Left ventricle myocardium inferior (tissue), 1 donor: ENCODE results near the gene MAGI1. TPM values are rescaled to one million over a fixed set of nuclear protein-coding genes. Genes with fewer than 3 reads are reported as not detected.

Source experiments
- DNase-seq: peaks from one replicate; pipeline ENCODE4 v3.0.0-alpha.2; 2020
- H3K27ac ChIP-seq: fragments of 200-600 bp; replicated peaks from 2 replicates; pipeline ENCODE4 v1.8.0; 2021
- H3K27me3 ChIP-seq: fragments of 200-600 bp; 2 replicates; pipeline ENCODE4 v1.8.0; 2021; ENCODE audit warnings: low read depth
- H3K36me3 ChIP-seq: fragments of 200-600 bp; 2 replicates; pipeline ENCODE4 v1.8.0; 2021
- H3K4me1 ChIP-seq: fragments of 200-600 bp; 2 replicates; pipeline ENCODE4 v1.8.0; 2021
- H3K4me3 ChIP-seq: fragments of 200-600 bp; 2 replicates; pipeline ENCODE4 v1.8.0; 2021; ENCODE audit warnings: mild to moderate bottlenecking, moderate library complexity
- H3K9me3 ChIP-seq: fragments of 200-600 bp; replicated peaks from 2 replicates; pipeline ENCODE4 v1.8.0; 2021
- intact Hi-C: fragments of 100-400 bp; cut with micrococcal nuclease; formaldehyde crosslinking; loops from one replicate; pipeline ENCODE4 v1.11.0; 2022
- total RNA-seq: library from RNA; stranded (reverse); fragmentation: NEBNext Ultra II Directional; extraction: Animal tissue kit (Norgen Biotek cat#: 25700); gene quantifications from one replicate; pipeline ENCODE4 v1.2.1, GENCODE V29; 2021
- TF ChIP-seq, protein P1 (sequence below): fragments of 200-600 bp; IDR thresholded peaks from 2 replicates; pipeline ENCODE4 v1.8.0; 2021; ENCODE audit warnings: antibody characterized with exemption, mild to moderate bottlenecking, borderline replicate concordance
- donor health status: DM: no; HTN: yes; CAD: no; lungs with severe emphysema.

The MAGI1 gene
- total RNA-seq, 1 donor from 2014 or later, result 36.6 TPM

DNA sequence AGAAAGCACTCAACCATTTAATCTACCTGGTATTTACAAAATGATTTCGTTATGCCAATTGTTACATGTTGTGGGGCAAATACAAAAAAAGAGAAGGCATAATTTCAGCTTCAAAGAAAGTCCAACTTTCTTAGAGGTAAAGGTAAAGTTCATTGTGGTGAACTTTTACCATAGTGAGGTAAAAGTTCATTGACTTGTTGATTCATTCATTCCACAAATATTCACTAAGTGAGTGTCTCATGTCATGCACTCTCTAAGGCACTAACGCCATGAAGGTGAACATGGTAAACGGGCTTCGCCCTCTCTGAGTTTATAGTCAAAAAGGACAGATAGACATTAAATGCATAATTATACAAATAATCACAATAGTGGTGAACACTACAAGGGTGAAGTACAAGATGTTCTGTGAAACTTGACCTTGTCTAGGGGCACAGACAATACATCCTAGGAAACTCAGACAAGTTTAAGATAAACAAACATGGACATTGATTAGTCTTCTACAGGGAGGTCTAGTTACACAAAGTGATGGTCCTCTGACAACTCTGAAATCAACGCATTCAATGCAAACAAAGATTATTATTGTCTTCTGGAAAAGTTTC is 378.6 kb downstream of the MAGI1 start:
- no peaks in the 10 kb centered on the region for H3K9me3 ChIP-seq
- H3K27ac ChIP-seq, result no peak overlapping the region
- H3K4me1 ChIP-seq, result peaks cover 17% of the 10 kb centered on the region
- intact Hi-C loops, result no loop called here
- no peak for DNase-seq
- no peaks in the 10 kb centered on the region for H3K36me3 ChIP-seq
- no peak overlapping the region for H3K4me3 ChIP-seq
- H3K27me3 ChIP-seq, result no peaks in the 10 kb centered on the region
- TF ChIP-seq, protein P1, sequence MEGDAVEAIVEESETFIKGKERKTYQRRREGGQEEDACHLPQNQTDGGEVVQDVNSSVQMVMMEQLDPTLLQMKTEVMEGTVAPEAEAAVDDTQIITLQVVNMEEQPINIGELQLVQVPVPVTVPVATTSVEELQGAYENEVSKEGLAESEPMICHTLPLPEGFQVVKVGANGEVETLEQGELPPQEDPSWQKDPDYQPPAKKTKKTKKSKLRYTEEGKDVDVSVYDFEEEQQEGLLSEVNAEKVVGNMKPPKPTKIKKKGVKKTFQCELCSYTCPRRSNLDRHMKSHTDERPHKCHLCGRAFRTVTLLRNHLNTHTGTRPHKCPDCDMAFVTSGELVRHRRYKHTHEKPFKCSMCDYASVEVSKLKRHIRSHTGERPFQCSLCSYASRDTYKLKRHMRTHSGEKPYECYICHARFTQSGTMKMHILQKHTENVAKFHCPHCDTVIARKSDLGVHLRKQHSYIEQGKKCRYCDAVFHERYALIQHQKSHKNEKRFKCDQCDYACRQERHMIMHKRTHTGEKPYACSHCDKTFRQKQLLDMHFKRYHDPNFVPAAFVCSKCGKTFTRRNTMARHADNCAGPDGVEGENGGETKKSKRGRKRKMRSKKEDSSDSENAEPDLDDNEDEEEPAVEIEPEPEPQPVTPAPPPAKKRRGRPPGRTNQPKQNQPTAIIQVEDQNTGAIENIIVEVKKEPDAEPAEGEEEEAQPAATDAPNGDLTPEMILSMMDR, result no peak

DNA sequence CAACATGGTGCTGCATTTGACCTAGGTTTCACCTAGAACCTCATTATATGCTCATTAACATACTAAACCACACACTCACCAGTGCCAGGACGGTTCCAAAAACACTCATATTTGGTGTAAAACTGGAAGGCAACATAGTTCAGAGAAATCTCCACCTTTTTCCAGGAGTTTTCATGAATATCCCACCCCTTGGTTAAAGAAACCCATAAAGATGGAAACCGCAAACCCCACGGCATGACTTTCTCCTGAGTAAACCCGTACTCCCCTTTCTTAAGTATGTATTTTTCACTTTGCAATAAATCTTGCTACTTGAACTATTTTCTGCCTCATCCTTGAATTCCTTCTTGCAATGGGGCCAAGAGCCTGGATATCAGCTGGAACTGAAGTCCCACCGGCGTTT is 379.3 kb downstream of the MAGI1 start:
- H3K4me3 ChIP-seq, result no peak overlapping the region
- no peak for DNase-seq
- no peaks in the 10 kb centered on the region for H3K27me3 ChIP-seq
- peaks cover 17% of the 10 kb centered on the region for H3K4me1 ChIP-seq
- H3K9me3 ChIP-seq, result no peaks in the 10 kb centered on the region
- intact Hi-C loops, result no loop called here
- H3K36me3 ChIP-seq, result no peaks in the 10 kb centered on the region
- TF ChIP-seq, protein P1, result no peak
- no peak overlapping the region for H3K27ac ChIP-seq

GRCh38 chr3:65658401-65658800 is 380.3 kb downstream of the MAGI1 start:
- intact Hi-C loops, result no loop called here
- no peaks in the 10 kb centered on the region for H3K27me3 ChIP-seq

GRCh38 chr3:65655061-65655460 is 383.7 kb downstream of the MAGI1 start:
- Histone ChIP-seq H3K27ac (no peak overlapping the region), H3K4me1 (peaks cover 25% of the 10 kb centered on the region), H3K36me3 (no peaks in the 10 kb centered on the region), H3K9me3 (peaks cover 6% of the 10 kb centered on the region), H3K4me3 (no peak overlapping the region), H3K27me3 (no peaks in the 10 kb centered on the region)
- intact Hi-C loops, result no loop called here
- TF ChIP-seq, protein P1, result no peak
- no peak for DNase-seq

More at GRCh38 chr3:65658401-65658800, 380.3 kb downstream of the MAGI1 start:
- Histone ChIP-seq H3K4me1 (peaks cover 21% of the 10 kb centered on the region), H3K9me3 (no peaks in the 10 kb centered on the region), H3K27ac (no peak overlapping the region), H3K36me3 (no peaks in the 10 kb centered on the region), H3K4me3 (no peak overlapping the region)
- DNase-seq, result no peak
- TF ChIP-seq, protein P1, result no peak

GRCh38 chr3:65653731-65654130 is 385.0 kb downstream of the MAGI1 start:
- peaks cover 14% of the 10 kb centered on the region for H3K9me3 ChIP-seq
- H3K4me1 ChIP-seq, result peaks cover 20% of the 10 kb centered on the region
- no peak for DNase-seq
- TF ChIP-seq, protein P1, result no peak
- H3K27me3 ChIP-seq, result no peaks in the 10 kb centered on the region
- intact Hi-C loops, result no loop called here
- no peak overlapping the region for H3K27ac ChIP-seq
- no peaks in the 10 kb centered on the region for H3K36me3 ChIP-seq
- no peak overlapping the region for H3K4me3 ChIP-seq
